GM06990 (cell line): ENCODE measurements around the gene KCNC1.

Experiments used
- DNase-seq: peaks from one replicate; pipeline ENCODE4 v3.0.0-alpha.2; 2011; ENCODE audit not compliant: insufficient read length; ENCODE audit errors: extremely low read depth
- H3K27me3 ChIP-seq: replicated peaks from 2 replicates; pipeline ENCODE4 v1.6.0; 2011; ENCODE audit warnings: low read length; ENCODE audit not compliant: control insufficient read depth, insufficient read depth
- H3K36me3 ChIP-seq: 2 replicates; pipeline ENCODE4 v1.5.1; 2011; ENCODE audit warnings: low read length; ENCODE audit not compliant: control insufficient read depth, insufficient read depth
- H3K4me3 ChIP-seq: replicated peaks from 2 replicates; pipeline ENCODE4 v1.5.1; 2011; ENCODE audit warnings: low read depth, mild to moderate bottlenecking, control low read depth, low read length
- TF ChIP-seq, protein P1 (sequence below): IDR thresholded peaks from 2 replicates; pipeline ENCODE4 v1.5.1; 2011; ENCODE audit warnings: low read length, control low read depth, mild to moderate bottlenecking, inconsistent platforms; ENCODE audit not compliant: insufficient read depth, poor library complexity, severe bottlenecking

KCNC1 gene

DNA sequence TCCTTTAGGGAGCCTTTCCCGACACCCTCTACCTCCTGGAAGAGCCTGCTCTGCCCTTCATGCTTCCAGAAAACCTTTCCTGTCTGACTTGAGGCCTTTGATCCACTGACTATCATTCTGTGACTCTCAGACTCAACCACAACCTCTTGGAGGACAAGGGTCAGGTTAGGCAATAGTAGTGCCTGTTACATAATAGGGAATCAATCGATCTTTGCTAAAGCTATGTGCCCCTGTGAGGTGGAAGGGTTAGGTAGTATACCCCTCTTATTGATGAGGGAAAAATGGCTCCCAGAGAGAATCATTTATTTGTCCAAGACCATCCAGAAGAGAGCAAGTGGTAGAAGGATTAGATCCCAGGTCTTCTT is 16.2 kb downstream of the KCNC1 start:
- Histone ChIP-seq H3K36me3 (no peaks in the 10 kb centered on the region), H3K4me3 (no peak overlapping the region), H3K27me3 (peaks cover 3% of the 10 kb centered on the region)
- no peak for DNase-seq
- TF ChIP-seq, protein P1, sequence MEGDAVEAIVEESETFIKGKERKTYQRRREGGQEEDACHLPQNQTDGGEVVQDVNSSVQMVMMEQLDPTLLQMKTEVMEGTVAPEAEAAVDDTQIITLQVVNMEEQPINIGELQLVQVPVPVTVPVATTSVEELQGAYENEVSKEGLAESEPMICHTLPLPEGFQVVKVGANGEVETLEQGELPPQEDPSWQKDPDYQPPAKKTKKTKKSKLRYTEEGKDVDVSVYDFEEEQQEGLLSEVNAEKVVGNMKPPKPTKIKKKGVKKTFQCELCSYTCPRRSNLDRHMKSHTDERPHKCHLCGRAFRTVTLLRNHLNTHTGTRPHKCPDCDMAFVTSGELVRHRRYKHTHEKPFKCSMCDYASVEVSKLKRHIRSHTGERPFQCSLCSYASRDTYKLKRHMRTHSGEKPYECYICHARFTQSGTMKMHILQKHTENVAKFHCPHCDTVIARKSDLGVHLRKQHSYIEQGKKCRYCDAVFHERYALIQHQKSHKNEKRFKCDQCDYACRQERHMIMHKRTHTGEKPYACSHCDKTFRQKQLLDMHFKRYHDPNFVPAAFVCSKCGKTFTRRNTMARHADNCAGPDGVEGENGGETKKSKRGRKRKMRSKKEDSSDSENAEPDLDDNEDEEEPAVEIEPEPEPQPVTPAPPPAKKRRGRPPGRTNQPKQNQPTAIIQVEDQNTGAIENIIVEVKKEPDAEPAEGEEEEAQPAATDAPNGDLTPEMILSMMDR = no peak

DNA sequence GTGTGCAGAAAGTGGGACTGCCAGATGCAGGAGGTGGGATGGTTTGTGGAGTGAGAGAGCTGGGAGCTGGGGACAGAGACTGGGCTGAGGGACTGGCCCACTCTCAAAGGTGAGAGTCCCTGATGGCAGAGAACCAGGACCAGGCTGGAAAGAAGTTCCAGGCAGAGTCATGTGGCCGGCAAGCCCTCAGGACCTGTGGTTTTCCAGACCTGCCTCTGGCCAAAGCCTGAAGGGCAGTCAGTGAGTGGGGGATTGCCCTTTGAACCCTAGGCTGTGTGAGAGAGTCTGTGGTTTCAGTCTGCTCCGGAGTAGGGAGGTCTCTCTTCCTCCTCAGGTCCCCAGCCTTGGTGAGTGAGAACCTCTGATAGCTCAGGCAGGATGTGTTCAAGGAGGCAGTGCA is 17.0 kb downstream of the KCNC1 start:
- no peak overlapping the region for H3K4me3 ChIP-seq
- H3K36me3 ChIP-seq = no peaks in the 10 kb centered on the region
- peaks cover 3% of the 10 kb centered on the region for H3K27me3 ChIP-seq
- TF ChIP-seq, protein P1 = no peak
- no peak for DNase-seq

DNA sequence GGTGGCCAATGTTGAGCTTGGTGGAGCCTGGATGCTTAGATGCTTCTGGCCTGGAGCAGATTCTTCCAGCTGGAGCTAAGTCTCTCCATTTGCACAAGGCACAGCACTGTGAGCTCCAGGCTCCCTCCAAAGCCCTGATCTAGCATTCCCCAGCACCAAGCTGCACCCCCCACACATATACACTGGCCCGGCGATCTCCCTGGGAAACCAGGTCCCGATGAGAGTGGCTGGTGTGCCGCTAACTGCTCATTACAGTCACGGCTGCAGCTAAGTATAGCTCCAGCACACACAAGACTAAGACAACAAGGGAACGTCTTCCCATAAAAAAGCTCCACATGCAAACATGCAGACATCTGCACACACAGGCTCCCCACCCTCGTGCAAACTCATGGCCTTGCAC is 17.6 kb downstream of the KCNC1 start:
- H3K27me3 ChIP-seq = peaks cover 3% of the 10 kb centered on the region
- no peak for DNase-seq
- no peak overlapping the region for H3K4me3 ChIP-seq
- TF ChIP-seq, protein P1 = no peak
- no peaks in the 10 kb centered on the region for H3K36me3 ChIP-seq

DNA sequence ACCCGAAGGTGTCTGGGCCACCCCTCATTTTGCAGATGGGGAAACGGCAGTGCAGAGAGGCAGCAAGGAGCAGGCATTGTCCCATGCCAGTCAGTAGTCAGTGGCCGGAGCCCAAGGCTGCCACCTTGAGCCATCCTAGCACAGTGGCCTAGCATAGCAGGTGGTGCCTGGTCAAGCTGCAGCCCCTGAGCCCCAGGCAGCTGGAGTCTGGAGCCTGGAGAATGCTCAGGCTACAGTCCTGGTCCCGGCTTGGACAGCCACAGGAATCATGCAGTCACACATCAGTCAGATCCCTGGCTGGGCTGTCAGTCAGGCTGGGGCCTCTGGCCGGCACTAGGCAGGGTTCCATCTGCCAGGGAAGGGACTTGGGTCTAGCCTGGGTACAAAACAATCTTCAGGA is 18.6 kb downstream of the KCNC1 start:
- Histone ChIP-seq H3K27me3 (peaks cover 3% of the 10 kb centered on the region), H3K4me3 (no peak overlapping the region), H3K36me3 (no peaks in the 10 kb centered on the region)
- DNase-seq = no peak
- TF ChIP-seq, protein P1 = no peak

DNA sequence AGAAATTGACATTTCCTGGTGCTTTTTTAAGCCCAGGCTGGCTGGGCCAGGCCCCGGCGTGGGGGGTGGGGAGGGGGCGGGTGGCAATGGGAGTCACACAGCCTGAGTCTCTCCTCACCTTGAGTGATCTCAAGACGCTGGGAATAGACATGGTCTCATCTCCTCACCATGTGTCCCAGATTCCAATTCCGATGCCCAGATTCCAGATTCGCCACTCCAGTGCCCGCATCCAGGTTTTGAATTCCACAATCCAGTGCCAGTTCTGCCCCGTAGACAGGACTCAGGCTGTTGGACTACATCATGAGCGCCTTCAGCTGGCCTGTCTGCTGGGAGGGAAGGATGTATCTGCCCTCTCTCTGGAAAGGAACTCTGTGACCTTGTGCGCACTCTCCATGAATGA is 19.1 kb downstream of the KCNC1 start:
- DNase-seq = no peak
- Histone ChIP-seq H3K27me3 (peaks cover 3% of the 10 kb centered on the region), H3K36me3 (no peaks in the 10 kb centered on the region), H3K4me3 (no peak overlapping the region)
- TF ChIP-seq, protein P1 = no peak

DNA sequence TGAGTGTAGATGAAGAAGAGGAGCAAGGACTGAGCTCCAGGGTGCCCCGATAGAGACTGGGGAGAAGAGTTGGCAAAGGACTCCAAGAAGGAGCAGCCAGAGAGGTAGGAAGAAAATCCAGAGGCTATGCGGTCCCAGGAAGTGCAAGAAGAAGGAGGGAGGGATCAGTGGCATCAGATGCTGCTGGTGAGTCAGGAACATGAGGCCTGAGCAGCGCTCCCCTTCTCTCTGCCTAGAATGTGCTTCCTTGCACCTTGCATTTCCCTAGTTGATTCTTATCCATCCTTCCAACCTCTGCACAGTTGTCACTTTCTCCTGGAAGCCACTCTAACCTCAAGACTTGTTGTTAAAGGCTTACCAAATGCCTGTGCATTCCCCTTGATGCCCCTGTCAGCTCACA is 21.3 kb downstream of the KCNC1 start:
- TF ChIP-seq, protein P1 = no peak
- H3K27me3 ChIP-seq = peaks cover 1% of the 10 kb centered on the region
- no peak for DNase-seq
- H3K36me3 ChIP-seq = no peaks in the 10 kb centered on the region
- H3K4me3 ChIP-seq = no peak overlapping the region
